Mesenchymal stem cell (in vitro differentiated cells and primary cell): ENCODE measurements around the gene TBK1.

ENCODE experiments used
- DNase-seq: peaks from one replicate; pipeline ENCODE4 v3.0.0-alpha.2; 2013
- H2AFZ ChIP-seq: one replicate; pipeline ENCODE4 v1.6.1; 2013; ENCODE audit warnings: low read depth, mild to moderate bottlenecking, control low read depth, inconsistent platforms, low read length, moderate library complexity
- H2AK5ac ChIP-seq: 2 replicates; pipeline ENCODE4 v1.6.1; 2013; ENCODE audit warnings: low read length, moderate library complexity, mild to moderate bottlenecking, inconsistent platforms; ENCODE audit not compliant: severe bottlenecking
- H2BK120ac ChIP-seq: one replicate; pipeline ENCODE4 v1.6.1; 2013; ENCODE audit warnings: low read depth, mild to moderate bottlenecking, inconsistent platforms, low read length, moderate library complexity
- H2BK12ac ChIP-seq, 2 experiments: one replicate each; pipeline ENCODE4 v1.6.1; 2013; ENCODE audit warnings: inconsistent platforms in 2 of 2, low read length in 2 of 2, mild to moderate bottlenecking in 2 of 2, moderate library complexity in 2 of 2, control low read depth in 1 of 2
- H2BK15ac ChIP-seq: one replicate; pipeline ENCODE4 v1.6.1; 2013; ENCODE audit warnings: mild to moderate bottlenecking, low read depth, inconsistent platforms; ENCODE audit not compliant: poor library complexity, severe bottlenecking
- H2BK5ac ChIP-seq: 2 replicates; pipeline ENCODE4 v1.6.1; 2013; ENCODE audit warnings: low read depth, mild to moderate bottlenecking, low read length, control low read depth, inconsistent platforms; ENCODE audit not compliant: poor library complexity, severe bottlenecking
- H3K14ac ChIP-seq, 2 experiments: one replicate each; pipeline ENCODE4 v1.6.1; 2013; ENCODE audit warnings: inconsistent platforms in 2 of 2, low read length in 2 of 2, control low read depth in 1 of 2, mild to moderate bottlenecking in 1 of 2, moderate library complexity in 1 of 2
- H3K18ac ChIP-seq, 2 experiments: one replicate each; pipeline ENCODE4 v1.6.1; 2013; ENCODE audit warnings: inconsistent platforms in 2 of 2, low read length in 2 of 2, control low read depth in 1 of 2, low read depth in 1 of 2, mild to moderate bottlenecking in 1 of 2
- H3K23ac ChIP-seq, 2 experiments: one replicate each; pipeline ENCODE4 v1.6.1; 2013; ENCODE audit warnings: inconsistent platforms in 2 of 2, low read length in 2 of 2, mild to moderate bottlenecking in 2 of 2, moderate library complexity in 2 of 2, control low read depth in 1 of 2
- H3K27ac ChIP-seq: 2 replicates; pipeline ENCODE4 v1.5.1; 2013; ENCODE audit warnings: mild to moderate bottlenecking, moderate library complexity, low read length, control low read depth, inconsistent platforms; ENCODE audit not compliant: poor library complexity, severe bottlenecking
- H3K27me3 ChIP-seq, 2 experiments: 2 replicates each; pipeline versions ENCODE4 v1.6.1 to v1.7.0; 2013; ENCODE audit warnings: low read length in 2 of 2, mild to moderate bottlenecking in 2 of 2, moderate library complexity in 2 of 2, control low read depth in 1 of 2, inconsistent platforms in 1 of 2; ENCODE audit not compliant: control insufficient read depth in 1 of 2, insufficient read depth in 1 of 2
- H3K36me3 ChIP-seq, 2 experiments: 2 replicates each; pipeline versions ENCODE4 v1.6.1 to v1.7.0; 2013; ENCODE audit warnings: low read length in 2 of 2, control low read depth in 1 of 2, inconsistent platforms in 1 of 2, low read depth in 1 of 2, mild to moderate bottlenecking in 1 of 2; ENCODE audit not compliant: insufficient read depth in 2 of 2, control insufficient read depth in 1 of 2
- H3K4ac ChIP-seq, 2 experiments: one replicate each; pipeline ENCODE4 v1.6.1; 2013; ENCODE audit warnings: inconsistent platforms in 2 of 2, low read length in 2 of 2, mild to moderate bottlenecking in 2 of 2, moderate library complexity in 2 of 2, control low read depth in 1 of 2, low read depth in 1 of 2
- H3K4me1 ChIP-seq: 2 replicates; pipeline ENCODE4 v1.6.1; 2013; ENCODE audit warnings: low read depth, low read length, control low read depth; ENCODE audit not compliant: control insufficient read depth, insufficient read depth
- H3K4me2 ChIP-seq: 2 replicates; pipeline ENCODE4 v1.6.1; 2013; ENCODE audit warnings: low read length, mild to moderate bottlenecking, inconsistent platforms; ENCODE audit not compliant: poor library complexity, severe bottlenecking
- H3K4me3 ChIP-seq, 2 experiments: 2 replicates each; pipeline versions ENCODE4 v1.5.1 to v1.7.0; 2013; ENCODE audit warnings: low read length in 2 of 2, mild to moderate bottlenecking in 2 of 2, control low read depth in 1 of 2, low read depth in 1 of 2; ENCODE audit not compliant: insufficient read depth in 1 of 2
- H3K79me1 ChIP-seq: replicated peaks from 2 replicates; pipeline ENCODE4 v1.6.1; 2013; ENCODE audit warnings: mild to moderate bottlenecking, control low read depth, low read length, inconsistent platforms; ENCODE audit not compliant: poor library complexity, severe bottlenecking
- H3K9ac ChIP-seq: 2 replicates; pipeline ENCODE4 v1.7.0; 2013; ENCODE audit warnings: mild to moderate bottlenecking, low read length, moderate library complexity
- H3K9me3 ChIP-seq: 2 replicates; pipeline ENCODE4 v1.7.0; 2013; ENCODE audit warnings: mild to moderate bottlenecking, low read length; ENCODE audit not compliant: control insufficient read depth
- H4K8ac ChIP-seq: one replicate; pipeline ENCODE4 v1.6.1; 2013; ENCODE audit warnings: inconsistent platforms, mild to moderate bottlenecking, low read length, moderate library complexity
- H4K91ac ChIP-seq: one replicate; pipeline ENCODE4 v1.6.1; 2013; ENCODE audit warnings: mild to moderate bottlenecking, low read length, inconsistent platforms
- whole genome bisulfite sequencing: methylation state at CpG from one replicate; pipeline ENCODE4 v1.1.7; 2013; ENCODE audit warnings: mixed read lengths; 5-methylcytosine and 5-hydroxymethylcytosine counted together

Gene TBK1

DNA sequence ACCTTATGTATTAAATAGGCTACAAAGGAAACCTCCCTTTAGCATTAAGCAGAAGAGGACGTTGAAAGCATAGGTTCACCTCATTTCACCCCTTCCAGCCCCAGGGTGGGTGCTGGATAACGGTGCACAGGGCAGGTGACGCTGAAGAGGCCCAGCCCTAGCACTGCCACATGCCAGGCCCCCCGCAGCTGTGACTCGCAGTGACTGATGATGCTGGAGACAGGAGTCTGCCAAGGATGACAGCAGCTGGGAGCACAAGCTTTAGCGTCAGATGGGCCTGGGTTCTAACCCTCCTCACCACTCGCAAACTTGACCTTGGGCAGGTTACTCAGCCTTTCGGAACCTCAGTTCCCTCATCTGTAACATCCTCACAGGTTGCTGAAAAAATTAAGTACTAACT is 76.7 kb downstream of the TBK1 start:
- Histone ChIP-seq H3K9ac (no peak overlapping the region), H3K27ac (no peak overlapping the region), H3K27me3 (no peaks in the 10 kb centered on the region), H3K79me1 (no peaks in the 10 kb centered on the region), H2BK12ac (no peak overlapping the region), H2BK5ac (no peak overlapping the region), H2BK15ac (no peak overlapping the region), H3K4me3 (no peak overlapping the region), H3K4ac (no peak overlapping the region), H3K9me3 (no peaks in the 10 kb centered on the region), H4K91ac (no peak overlapping the region), H2AK5ac (no peak overlapping the region), H3K23ac (no peak overlapping the region), H3K18ac (no peak overlapping the region), H3K4me2 (no peak overlapping the region), H2AFZ (no peak overlapping the region), H4K8ac (no peak overlapping the region), H3K36me3 (no peaks in the 10 kb centered on the region), H3K4me1 (peaks cover 3% of the 10 kb centered on the region), H2BK120ac (no peak overlapping the region), H3K14ac (no peak overlapping the region)
- 76% methylated on average over 5 of the region's 8 CpGs for WGBS
- no peak for DNase-seq

DNA sequence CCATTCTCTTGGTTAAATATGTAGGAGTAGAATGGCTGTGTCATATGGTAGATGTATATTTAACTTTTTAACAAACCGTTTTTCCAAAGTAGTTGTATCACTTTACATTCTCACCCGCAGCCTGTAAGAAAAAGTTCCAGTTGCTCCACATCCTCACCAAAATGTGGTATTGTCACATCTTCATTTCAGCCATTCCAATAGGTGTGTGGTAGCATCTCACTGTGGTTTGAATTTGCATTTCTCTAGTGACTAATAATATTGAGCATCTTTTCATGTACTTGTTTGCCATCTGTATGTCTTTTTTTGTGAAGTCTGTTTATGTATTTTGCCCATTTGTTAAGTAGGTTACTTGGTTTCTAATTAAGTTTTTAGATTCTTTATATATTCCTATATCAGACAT is 78.6 kb downstream of the TBK1 start:
- Histone ChIP-seq H4K91ac (no peak overlapping the region), H3K18ac (no peak overlapping the region), H3K79me1 (no peaks in the 10 kb centered on the region), H4K8ac (no peak overlapping the region), H2AK5ac (no peak overlapping the region), H3K4ac (no peak overlapping the region), H3K14ac (no peak overlapping the region), H3K36me3 (no peaks in the 10 kb centered on the region), H3K23ac (no peak overlapping the region), H3K4me2 (no peak overlapping the region), H2BK120ac (no peak overlapping the region), H3K9me3 (no peaks in the 10 kb centered on the region), H2BK5ac (no peak overlapping the region), H2BK15ac (no peak overlapping the region), H3K27ac (no peak overlapping the region), H3K27me3 (no peaks in the 10 kb centered on the region), H3K4me1 (peaks cover 3% of the 10 kb centered on the region), H3K9ac (no peak overlapping the region), H3K4me3 (no peak overlapping the region), H2AFZ (no peak overlapping the region), H2BK12ac (no peak overlapping the region)
- 100% methylated on average over 1 of the region's 2 CpGs for WGBS
- DNase-seq, result no peak

DNA sequence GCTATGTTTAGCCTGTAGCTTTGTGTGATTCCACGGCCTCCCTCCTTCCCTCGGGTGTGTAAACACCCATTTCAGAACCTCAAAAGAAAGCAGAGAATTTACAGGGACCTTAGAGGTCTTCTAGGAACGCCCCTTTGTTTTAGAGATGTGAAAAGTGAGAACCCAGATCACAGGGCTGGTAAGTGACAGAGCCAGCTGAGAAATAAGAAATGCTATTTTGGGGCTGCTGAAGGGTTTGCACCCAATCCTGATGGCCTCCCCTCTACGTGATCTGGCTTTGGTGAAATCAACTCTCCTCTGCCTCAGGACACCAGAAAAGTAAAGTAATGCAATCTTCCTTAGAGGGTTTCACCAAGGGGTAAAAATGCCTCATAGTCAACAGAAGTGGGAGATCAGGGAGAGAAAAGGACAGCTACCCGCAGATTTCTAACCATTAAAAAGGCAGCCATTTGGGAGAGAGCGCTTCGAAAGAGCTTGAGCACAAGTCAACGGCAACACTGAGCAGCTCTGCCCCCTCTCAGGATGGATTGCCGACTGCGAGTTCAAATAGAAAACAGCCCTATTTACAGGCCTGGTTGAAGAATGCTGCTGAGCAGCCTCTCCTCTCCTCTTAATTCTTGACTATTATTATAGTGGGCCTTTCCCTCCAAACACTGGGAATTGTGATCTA is 79.9 kb downstream of the TBK1 start:
- peaks cover 0 to under 1% of the 10 kb centered on the region in 2 experiments for H3K27me3 ChIP-seq
- DNase-seq, result no peak

DNA sequence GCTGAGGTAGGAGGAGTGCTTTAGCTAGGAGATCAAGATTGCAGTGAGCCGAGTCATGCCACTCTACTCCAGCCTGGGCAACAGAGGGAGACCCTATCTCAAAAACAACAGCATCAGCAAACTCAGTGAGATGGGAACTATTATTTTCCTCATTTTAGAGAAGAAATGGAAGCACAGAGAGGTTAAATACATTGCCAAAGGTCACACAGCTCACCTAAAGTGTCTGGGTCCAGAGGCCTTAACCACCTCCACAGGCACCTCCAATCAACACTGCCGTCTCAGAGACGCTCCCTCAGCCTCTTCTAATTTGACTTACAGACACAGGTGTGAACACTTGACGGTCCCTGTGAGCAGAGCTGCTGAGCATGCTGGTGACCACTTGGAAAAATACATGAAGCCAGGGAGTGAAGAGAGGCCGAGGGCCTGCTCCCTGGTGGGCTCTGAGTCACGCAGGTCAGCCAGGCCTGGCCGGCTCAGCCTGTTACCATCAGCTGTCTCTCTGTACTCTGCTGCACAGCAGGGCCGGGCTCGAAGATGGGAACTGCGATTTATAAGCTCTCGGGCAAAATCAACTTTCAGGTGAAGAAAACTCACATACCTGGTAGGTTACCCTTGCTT is 80.9 kb downstream of the TBK1 start:
- H2BK5ac ChIP-seq, result no peak overlapping the region
- peaks cover 0 to 6% of the 10 kb centered on the region in 2 experiments for H3K27me3 ChIP-seq
- H4K8ac ChIP-seq, result no peak overlapping the region
- no peak overlapping the region for H2BK15ac ChIP-seq
- H3K36me3 ChIP-seq, result no peaks in the 10 kb centered on the region
- H3K4ac ChIP-seq, result no peak overlapping the region
- no peak overlapping the region for H2BK120ac ChIP-seq
- DNase-seq, result no peak
- peaks cover 3% of the 10 kb centered on the region for H3K4me1 ChIP-seq
- no peak overlapping the region for H2AFZ ChIP-seq
- no peak overlapping the region for H3K18ac ChIP-seq
- WGBS, result 85% methylated on average over 11 of the region's 11 CpGs
- no peak overlapping the region for H3K4me3 ChIP-seq
- no peak overlapping the region for H3K4me2 ChIP-seq
- H3K23ac ChIP-seq, result no peak overlapping the region
- H3K14ac ChIP-seq, result no peak overlapping the region
- no peak overlapping the region for H2AK5ac ChIP-seq
- H3K27ac ChIP-seq, result no peak overlapping the region
- no peak overlapping the region for H4K91ac ChIP-seq
- H3K79me1 ChIP-seq, result no peaks in the 10 kb centered on the region
- no peaks in the 10 kb centered on the region for H3K9me3 ChIP-seq
- H2BK12ac ChIP-seq, result no peak overlapping the region
- no peak overlapping the region for H3K9ac ChIP-seq

More for the DNA sequence above, 79.9 kb downstream of the TBK1 start:
- Histone ChIP-seq H2AFZ (no peak overlapping the region), H3K4me1 (peaks cover 3% of the 10 kb centered on the region), H3K14ac (no peak overlapping the region), H3K23ac (no peak overlapping the region), H3K18ac (no peak overlapping the region), H2BK5ac (no peak overlapping the region), H3K4me2 (no peak overlapping the region), H4K8ac (no peak overlapping the region), H2BK15ac (no peak overlapping the region), H3K36me3 (no peaks in the 10 kb centered on the region), H2BK12ac (no peak overlapping the region), H4K91ac (no peak overlapping the region), H3K4ac (no peak overlapping the region), H3K9ac (no peak overlapping the region), H2BK120ac (peak overlapping the region; percentile 5), H3K4me3 (no peak overlapping the region), H3K79me1 (no peaks in the 10 kb centered on the region), H2AK5ac (no peak overlapping the region), H3K9me3 (no peaks in the 10 kb centered on the region), H3K27ac (no peak overlapping the region)
- 77% methylated on average over 8 of the region's 10 CpGs for WGBS
